Thyroid gland (tissue), 4 donors: ENCODE measurements around the gene KRTAP20-3.

Source experiments
- CTCF ChIP-seq, 6 experiments: fragments of 200-600 bp in 3 of 6; fragments of 450-650 bp in 3 of 6; sonication (generic) in 3 of 6; IDR thresholded peaks; one replicate each; pipeline ENCODE4 v1.5.1; 2016 to 2019; ENCODE audit warnings: antibody characterized with exemption in 6 of 6, mild to moderate bottlenecking in 2 of 6, inconsistent platforms in 1 of 6, moderate library complexity in 1 of 6
- POLR2A ChIP-seq, 2 donors: fragments of 450-650 bp; IDR thresholded peaks; one replicate each; pipeline ENCODE4 v1.6.1; 2017; ENCODE audit warnings: antibody characterized with exemption in 2 of 2, mild to moderate bottlenecking in 2 of 2, moderate library complexity in 1 of 2

GRCh38 chr21:30616125-30616524 is 26.5 kb upstream of the KRTAP20-3 start, which contains the start of gene KRTAP20-1:
- TF ChIP-seq CTCF (IDR thresholded peaks at IDR 0.05) (no peak), POLR2A (IDR thresholded peaks at IDR 0.05) (no peak)
